ENCODE data around the gene TTLL5. TPM values are rescaled to one million over a fixed set of nuclear protein-coding genes. Genes with fewer than 3 reads are reported as not detected.

TTLL5 gene
- total RNA-seq, 1 donor from 2014 or later = 30.9 TPM

DNA sequence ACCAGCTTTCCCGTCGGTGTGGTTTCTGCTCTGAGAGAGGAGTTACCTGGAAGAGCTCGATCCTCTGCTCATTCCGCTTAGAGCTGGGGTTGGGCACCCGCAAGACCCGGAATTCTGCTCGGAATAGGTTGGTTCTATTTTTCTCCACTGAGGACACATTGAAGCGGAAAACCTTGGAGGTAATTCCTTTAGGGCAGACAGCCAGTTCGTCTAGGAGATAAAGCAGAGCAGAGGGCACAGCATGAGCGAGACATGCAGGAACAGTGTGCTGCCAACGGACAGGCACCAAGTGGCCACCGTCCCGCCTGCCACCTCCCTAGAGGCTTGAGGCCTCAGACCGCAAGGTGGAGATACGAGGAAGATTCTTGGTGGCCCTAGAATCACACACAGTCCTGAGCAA lies 310.5 kb downstream of the TTLL5 start:
- ATAC-seq = no peak

DNA sequence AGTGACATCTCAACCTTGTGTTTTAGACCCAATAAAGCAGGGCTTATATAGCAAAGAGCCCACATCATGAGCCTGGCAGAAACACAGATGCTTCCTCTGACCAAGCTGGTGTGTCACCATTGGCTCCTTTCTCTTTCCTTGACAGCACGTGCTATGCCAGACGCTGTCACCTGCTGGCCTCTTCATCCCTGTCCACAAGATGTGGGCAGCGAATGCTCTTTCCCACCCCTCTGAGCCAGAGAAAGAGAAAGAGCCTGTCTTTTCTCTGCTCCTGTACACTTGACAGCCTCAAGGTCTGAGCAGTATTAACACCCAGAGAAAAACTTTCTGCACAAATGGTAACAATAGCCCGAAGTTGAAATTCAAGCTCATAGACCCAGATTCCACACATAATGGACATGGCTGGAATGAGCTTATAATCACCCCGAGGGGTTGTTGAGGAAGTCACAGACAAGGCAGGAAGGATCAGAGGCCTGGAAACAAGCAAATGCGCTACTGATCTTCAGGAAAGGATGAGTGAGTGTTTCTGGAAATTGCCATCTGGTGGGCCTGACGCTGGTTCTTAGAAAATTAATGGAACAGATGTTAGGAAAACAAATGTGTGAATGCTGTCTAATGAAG lies 311.9 kb downstream of the TTLL5 start:
- ATAC-seq = no peak

DNA sequence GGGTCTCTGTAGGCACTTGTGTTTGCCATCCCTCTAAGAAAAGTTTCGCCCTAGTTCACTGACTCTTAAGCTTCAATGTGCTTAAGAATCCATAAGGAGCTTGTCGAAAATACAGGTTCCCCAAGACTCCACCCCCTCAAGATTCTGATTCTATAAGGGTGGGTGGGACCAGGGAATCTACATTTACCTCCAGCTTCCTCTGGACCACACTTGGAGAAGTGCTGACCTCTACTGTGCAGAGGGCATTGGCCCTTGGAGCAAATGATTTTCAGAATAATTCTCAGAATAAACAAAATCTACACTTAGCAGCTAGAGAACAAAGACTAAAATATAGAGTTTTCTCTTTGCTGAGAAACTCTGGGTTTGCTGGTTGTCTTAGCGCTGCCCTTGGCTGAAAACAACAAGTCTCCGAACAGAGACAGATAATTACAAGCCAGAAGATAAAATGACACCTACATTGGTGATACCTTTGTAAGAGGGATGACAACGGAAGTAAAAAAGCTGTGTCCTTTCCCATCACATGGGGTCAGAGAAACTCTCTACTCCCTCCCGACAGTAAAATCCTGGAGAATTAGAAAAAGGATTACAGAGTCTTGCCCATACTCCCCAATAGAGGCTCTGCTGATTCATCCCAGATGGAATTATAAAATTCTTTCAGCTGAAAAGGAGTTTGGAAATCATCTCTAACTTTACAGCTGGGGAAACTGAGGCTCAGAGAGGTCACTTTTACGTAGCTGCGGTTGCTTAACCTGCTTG lies 316.0 kb downstream of the TTLL5 start:
- ATAC-seq = no peak

DNA sequence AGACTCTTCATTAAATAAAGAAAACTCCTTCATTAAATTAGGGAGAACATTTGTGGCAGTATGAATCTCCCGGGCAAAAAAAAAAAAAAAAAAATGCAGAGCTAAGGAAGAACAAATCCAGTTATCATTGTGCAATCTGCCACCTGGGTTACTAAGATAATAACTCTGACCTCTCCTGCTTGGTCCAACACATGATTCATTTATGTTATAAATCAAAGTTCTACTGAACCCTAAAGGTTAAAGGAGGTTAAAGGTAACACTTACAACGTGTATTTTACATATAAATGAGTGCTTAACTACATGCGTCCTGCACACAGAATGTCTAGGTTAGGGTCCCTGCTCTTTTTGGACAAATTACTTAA lies 316.5 kb downstream of the TTLL5 start:
- ATAC-seq = no peak

DNA sequence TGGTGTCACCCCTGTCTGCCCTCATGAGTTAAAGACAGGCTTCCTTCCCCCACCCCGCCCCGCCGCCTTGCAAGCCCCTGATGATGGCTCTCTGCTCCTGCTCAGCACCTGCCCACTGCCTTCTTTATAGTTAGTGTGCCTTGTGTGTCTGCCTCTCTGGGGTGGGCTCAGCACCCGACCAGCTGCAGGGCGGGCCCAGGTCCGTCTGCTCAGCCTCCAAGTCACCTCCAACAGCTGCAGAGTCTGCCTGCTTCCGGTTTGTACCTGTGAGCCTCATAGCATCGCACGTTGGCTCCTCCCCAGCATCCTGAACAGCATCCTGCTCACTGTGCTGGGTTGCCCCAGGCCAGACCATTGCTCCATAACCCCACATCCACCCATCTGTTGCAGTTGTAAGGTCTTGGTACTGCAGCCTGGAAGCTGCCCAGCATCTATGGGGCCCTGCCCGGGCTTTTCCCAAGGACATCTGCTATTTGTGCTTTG lies 317.2 kb downstream of the TTLL5 start:
- ATAC-seq = no peak

DNA sequence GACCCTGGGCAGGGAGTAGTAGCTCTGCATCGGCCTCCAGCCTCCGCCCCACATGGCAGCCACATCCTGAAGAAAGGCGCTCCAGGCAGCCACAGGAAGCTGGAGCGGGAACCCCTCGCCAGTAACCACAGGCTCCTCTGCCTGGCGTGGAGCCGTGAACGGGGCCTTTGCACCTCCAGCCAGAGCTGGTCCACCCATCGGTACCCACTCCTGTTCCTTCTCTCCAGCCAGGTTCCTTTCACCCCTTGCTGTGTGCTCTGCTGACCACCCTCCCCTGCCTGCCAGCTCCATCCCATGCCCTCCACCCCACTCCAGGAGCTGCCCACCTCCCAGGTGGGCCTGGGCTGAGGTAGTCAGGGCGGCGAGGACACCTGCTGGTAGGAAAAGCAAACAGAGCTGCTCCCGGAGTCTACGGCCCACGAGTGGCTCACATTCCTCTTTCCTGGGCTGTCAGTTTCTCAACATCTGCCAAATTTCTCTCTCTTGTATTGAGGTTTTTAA lies 318.1 kb downstream of the TTLL5 start:
- no peak for ATAC-seq

DNA sequence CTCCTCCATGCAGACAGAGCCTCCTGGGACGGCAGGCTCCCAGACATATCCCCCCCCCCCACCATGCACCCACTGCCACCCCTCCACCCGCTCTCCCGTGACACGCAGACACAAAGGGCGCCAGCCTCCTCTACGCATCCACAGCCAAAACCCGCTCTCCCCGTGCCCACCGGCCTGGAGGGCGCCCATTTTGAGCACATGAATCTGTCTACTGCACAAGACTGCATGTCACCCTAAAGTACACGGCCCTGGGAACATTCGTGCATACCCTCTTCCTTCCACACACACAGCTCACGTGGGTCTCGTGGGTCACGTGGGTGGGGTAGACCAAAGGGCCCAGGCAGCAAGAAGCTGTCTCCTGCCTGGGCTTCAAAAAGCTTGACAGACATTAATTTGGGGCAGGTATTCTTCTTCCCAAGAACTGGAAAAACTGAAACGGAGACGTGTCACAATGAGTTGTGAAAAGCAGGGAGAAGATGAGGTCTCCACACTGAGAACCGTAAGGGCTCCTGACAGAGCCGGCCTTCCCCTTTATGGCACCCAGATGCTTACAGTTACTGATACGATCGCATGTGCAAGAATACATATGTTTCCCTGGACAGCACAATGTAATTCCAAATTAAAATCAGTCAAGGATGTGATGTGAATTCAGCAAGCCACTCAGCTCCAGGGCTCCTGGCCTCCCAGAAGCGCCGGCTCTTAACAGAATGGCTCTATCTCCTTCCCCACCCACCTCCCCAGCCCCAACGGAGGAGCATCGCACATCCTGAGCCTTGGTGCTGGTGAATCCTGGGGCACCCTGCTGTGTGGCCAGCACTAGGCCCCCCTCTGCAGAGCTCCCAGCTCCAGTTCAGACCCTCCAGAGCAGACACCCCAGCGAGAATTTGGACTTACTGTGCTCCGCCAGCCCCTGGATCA lies 318.9 kb downstream of the TTLL5 start:
- no peak for ATAC-seq

DNA sequence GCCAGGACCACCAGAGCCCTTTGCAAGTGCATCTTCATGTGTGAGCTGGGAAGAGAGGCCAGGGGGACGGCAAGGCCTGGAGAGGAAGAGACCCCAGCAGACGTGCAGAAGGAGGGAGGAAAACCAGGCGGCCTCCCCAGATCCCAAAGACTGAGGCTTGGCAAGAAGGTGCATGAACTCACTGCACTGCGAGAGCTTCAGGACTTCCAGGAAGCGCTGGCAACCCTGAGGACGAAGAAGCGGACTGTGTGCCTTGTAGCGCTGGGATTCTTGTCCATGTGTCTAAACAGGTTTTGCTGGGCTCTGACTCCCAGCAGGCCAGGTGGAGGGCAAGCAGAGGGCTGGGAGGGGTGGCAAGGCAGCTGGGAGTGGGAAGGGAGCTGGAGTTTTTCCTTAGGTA lies 319.8 kb downstream of the TTLL5 start:
- peak; percentile 25 for ATAC-seq

DNA sequence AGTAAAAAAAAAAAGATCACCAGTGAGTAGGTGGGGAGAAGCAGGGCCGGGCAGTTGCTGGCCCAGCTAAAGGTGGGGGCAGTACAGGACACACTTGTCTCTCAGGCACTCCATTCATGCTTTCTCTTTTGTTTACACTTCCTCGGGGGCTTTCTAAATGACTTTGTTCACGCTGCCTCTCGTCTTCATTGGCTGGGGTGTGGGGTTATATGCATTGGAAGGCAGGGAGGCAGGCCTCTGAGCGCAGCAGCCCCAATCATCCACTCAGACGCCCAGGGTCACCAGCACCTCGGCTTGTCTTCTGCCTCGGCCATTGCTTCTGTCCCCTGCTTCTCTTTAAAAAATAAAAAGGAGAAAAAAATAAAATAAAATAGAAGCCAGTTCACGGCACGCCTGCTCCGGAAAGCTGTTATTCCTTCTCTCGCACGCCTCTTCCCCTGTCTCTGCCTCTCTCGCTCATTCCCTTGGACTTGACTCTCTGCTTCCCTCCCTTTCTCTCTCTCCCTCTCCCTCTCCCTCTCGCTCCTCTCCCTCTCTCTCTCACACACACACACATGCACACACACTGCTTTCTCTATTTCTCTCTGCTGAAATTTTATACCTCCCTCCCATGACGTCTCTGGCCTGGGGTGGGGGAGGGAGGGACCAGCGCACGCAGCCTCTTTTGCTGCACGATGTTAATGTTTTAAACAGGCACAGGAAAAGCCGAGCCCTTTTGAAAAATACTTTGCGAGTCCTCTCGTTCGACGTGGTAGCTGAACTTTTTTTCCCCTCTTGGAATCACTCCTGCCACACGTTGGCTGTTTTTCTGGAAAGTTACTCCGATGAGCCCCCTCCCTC lies 320.6 kb downstream of the TTLL5 start, which contains the start of gene TGFB3:
TGFB3 (minus strand) TSS at position 570 of the 840 bp plus-strand sequence. CDS start 1,102 bp downstream, outside the sequence.
- ATAC-seq = peak; percentile 65

DNA sequence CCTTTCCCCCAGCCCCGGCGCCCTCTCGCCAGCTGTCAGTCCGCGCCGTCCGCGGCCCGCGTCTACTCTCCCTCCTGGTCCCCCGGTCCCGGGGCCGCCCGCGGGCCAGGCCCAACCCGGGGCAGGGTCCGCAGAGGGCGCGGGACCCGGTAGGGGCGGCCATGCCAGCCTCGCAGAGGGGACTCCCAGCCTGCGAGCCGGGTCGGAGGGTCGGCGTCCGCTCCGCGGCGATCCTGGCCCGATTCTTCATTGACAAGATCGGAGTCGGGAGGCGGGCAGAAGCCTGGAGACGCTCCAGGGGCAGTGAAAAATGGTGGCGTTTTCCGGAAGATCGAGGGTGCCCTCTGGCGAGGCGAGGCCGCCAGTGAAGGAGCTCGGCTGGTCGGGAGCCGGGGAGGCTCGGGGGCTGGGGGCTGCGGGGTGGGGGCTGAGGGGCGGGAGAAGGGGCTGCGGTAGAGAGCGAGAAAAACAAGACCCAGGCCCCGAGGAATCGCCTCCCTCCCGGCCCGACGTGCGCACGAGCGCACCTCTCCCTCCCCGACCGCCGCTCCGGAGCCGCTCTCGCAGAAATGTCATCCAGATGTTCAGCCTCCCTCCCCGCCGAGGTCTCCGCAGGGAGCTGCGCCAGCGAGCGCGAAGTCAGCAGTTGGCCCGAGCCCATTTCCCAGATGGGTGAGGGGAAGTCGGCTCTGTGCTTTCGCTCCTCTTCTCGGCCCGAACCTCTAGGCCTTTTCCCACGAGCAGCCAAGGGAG lies 321.4 kb downstream of the TTLL5 start:
- ATAC-seq = peak; percentile 68

DNA sequence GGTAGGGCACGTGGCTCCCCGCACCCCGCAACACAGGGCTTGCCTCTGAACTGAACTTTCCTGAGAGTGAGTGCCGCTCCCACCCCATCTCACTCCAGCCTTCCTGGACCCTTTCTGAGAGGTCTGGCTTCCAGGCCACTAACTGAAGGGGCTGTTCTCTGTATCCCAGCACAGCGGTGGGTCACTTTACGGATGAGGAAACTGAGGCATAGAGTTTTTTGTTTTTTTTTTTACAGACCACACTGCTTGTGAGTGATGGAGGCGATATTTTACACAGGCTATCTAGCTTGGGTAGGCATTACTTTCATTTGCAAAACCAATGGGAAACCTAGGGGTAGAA lies 321.9 kb downstream of the TTLL5 start:
- no peak for ATAC-seq

DNA sequence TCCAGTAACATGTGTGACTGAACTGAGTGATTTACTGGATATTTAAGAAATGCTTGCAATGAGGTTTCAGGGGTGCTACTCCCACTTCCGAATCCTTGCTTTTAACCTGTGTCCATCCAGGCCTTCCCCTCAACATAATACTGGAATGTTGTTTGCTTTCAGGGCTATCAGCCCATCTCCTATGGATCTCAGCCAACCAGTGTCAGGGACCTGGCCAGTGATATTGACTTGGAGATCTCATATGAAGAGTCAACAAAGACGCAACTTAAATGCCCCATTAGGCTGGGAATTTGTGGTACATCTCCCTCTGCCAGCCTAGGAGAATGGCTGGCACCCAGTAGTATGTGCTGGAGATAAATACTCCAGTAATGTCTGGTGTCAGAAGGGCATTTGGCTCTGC lies 323.6 kb downstream of the TTLL5 start:
- no peak for ATAC-seq

DNA sequence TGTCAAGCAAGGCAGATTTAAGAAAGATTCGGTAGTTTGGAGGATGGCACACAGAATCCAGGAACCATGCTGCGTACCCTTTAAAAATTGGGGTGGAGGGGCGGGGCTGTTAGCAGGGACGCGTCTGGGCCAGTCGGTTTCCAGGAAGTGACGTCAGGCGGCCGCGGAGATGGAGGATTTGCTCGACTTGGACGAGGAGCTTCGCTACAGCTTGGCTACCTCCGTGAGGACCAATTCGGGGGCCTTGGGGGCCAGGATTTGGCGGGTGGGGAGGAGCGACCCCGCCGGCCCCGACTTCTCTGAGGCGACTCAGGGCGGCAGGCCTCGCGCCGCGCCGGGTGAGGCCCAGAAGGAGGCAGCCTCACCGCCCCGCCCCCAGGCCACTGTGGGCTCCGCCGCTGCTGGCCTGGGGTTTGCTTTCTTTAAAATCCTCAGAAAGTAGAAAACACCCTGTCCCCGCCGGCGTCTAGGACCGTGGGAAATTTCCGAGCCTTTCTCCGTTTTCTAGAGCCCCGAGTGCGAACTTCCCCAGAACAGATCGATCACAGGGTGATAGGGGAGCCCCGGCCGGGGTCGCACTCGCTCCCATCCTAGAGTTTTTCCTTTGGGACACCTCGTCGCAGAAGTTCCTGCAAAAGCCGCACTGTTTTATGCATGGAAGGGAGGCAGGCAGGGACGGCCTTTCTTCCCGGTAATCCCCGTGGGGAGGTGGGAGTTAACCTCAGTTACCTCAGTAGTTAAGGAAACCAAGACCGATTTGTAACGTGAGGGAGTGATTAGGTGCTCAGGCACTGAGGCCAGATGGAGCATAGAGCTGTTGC lies 324.8 kb downstream of the TTLL5 start, which contains the start of gene IFT43:
IFT43 (plus strand) TSS at position 146 of the 821 bp plus-strand sequence; CDS start at position 170, 24 bp downstream.
- ATAC-seq = peak; percentile 66

DNA sequence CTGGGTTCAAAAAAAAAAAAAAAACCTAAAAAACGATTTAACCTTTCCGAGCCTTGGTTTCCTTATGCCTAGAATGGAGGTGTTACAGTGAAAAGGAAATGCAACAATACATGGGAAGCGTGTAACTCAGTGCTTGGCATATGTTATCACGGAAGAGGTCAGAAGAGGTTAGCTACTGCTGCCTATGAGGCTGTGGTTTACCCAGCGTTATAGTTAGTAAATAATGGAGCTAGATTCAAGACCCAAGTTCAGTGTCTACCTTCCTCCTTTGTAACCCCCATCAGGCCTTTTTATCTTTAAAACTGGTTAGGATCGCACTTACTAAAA lies 325.4 kb downstream of the TTLL5 start:
- ATAC-seq = no peak

DNA sequence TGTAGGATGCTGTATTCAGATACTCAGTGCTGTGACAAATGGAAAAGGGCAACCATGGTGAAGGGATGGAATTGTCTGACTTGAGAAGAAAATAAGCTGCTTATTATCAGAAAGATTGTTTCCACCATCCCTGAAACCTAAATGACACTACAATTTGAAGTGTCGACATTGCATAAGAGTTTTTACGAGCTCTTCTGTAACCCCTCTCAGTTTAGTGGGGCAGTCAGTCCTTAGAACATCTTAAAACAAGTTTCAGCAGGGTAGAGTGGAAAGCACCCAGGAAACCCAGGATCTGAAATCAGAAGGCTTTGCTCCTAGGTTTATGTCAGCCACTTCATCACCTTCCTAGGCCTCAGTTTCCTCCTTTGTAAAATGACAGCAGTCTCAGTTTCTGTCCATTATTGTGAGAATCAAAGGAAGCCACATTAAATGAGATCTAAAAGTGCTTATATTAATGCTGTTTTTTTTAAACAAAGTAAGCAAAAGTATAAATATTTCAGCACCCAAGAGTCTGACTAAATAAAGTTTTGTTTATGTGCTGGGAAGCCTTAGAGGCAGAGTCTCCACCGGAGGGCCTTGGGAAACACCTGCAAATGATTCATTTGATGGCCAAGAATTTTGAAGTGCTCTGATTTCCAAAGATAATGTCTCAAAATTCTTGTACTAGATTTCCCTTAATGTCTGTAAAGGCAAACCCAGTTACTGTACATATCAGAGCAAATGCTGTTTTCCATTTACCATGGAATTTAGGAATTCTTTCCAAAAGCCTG lies 326.3 kb downstream of the TTLL5 start:
- no peak for ATAC-seq

DNA sequence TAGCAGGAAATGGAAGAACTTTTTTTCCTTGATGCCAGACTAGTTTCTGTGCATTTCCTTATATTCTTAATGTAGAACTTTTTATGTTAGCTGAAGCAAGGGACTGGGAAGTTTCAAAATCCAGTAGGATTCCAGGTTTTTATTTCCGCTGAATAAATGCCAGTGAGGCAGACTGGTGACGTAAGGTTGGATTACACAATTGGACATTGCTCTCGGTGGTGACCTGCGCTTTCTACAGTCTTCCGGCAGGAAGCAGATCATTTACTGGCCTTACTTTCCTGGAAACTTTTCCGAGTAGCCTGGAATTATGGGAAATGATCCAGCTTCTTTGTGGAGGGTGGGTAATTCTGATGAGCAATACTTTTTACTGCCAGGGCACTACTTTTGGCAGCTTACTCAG lies 328.1 kb downstream of the TTLL5 start:
- ATAC-seq = no peak

DNA sequence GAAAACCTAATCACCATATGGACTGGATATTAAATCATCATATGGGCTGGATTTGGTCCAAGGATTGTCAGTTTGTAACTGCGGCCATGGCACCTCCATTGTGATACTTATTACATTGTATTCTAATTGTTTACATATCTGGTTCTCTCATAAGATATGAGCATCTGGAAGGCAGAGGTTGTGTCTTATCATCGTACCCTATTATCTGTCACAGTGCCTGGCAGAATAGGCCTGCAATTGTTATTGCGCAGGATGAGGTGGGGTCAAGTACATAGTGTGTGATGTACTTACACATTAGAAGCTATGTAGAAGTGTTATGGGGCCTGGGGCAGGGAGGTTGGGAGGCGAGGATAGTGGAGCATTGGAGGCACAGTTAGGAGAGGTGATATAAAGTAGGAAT lies 329.3 kb downstream of the TTLL5 start:
- ATAC-seq = no peak

DNA sequence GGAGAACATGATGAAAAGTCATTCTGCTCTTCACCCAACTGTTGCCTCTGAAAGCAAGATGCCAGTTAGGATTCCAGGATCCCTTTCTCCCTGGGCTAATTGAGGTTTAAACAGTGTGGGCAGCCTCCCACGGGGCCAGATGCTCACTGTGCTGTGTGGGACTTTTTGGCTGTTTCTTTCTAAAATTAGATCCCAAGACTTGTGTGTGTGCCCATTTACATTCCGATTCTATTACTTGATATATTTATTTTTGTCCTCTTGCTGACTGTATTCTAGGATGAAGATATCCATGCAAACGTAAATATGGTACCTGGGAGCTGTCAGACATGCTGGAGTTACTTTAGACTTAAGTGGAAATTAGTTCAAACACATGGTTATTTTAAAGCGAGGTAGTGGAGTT lies 330.7 kb downstream of the TTLL5 start:
- no peak for ATAC-seq

DNA sequence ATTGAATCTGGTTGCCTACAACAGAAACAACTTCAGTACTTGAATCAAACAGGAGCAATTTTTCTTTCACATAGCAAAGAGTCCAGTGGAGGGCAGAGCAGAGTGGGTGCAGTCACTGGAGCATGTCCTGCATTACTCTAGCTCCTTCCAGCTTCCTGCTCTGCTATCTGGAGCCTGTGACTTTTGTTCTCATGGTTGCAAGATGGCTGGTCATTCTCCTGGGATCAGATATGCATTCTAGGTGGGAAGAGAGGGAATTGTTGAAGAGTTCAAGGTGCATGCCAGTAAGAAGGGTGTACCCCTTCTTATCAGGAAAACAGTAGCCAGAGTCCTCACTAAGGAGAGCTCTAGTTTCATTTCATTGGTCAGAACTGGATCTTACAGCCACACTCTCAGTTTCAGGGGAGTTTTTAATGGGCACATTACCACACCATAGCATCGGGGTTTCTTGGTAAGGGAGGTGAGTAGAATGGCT lies 332.6 kb downstream of the TTLL5 start:
- no peak for ATAC-seq

All from esophagus mucosa (tissue), 1 donor.